K562 (cell line): ENCODE data around the gene TMC2. TPM values are rescaled to one million over a fixed set of nuclear protein-coding genes. Genes with fewer than 3 reads are reported as not detected.
"Not testable (repeated sequence)": the region's sequence is repeated elsewhere in the genome, so short reads cannot be mapped to it uniquely, and the experiment has no call there.

Source experiments
- ATAC-seq: fragments of 200-7000 bp; cut with Tn5 transposase; 3 replicates; pipeline ENCODE4 v1.9.1; 2020; ENCODE audit warnings: moderate library complexity
- BruUV-seq: library from RNA; stranded (reverse); fragments of 400-500 nt; replicated peaks from 2 replicates; lab custom pipeline; 2021; lab: Mats Ljungman, UMichigan
- CTCF ChIA-PET: fragments of 300-600 bp; formaldehyde crosslinking; extraction: SDS; loops from one replicate; lab custom pipeline; 2021; ENCODE audit warnings: low intra/inter-chr PET ratio; lab: Yijun Ruan, JAX
- POLR2A ChIA-PET: fragments of 300-600, 350-650 bp; sonication (Branson Sonifier 250); formaldehyde crosslinking; extraction: SDS; loops from one replicate; lab custom pipeline; 2021; ENCODE audit warnings: antibody characterized with exemption, inconsistent platforms; lab: Yijun Ruan, JAX
- DNase-seq, 4 experiments: peaks; one replicate each; pipeline versions ENCODE4 v3.0.0 to v3.0.0-alpha.2; 2011 to 2018; ENCODE audit warnings: low spot score in 3 of 4, mixed read lengths in 3 of 4; ENCODE audit errors: extremely low read depth in 1 of 4
- FAIRE-seq: peaks from 2 replicates; lab custom pipeline; 2011; peaks lifted over from hg19 to GRCh38; lab: Jason Lieb, UNC
- H2AFZ ChIP-seq: 2 replicates; pipeline ENCODE4 v1.6.0; 2011; ENCODE audit warnings: low read depth, low read length, control low read depth, inconsistent platforms
- H3K27ac ChIP-seq: fragments of 200-600 bp; 3 replicates; pipeline ENCODE4 v1.8.0; 2011; ENCODE audit warnings: low read depth, mild to moderate bottlenecking, control low read depth, inconsistent platforms, low read length, moderate library complexity, mixed read lengths; ENCODE audit errors: extremely low read depth
- H3K27me3 ChIP-seq, 2 experiments: fragments of 300-600 bp in 1 of 2; 2 replicates in 1 of 2; 3 replicates in 1 of 2; pipeline versions ENCODE4 v1.6.0 to v1.8.0; 2011; ENCODE audit warnings: inconsistent platforms in 2 of 2, low read length in 2 of 2, mild to moderate bottlenecking in 1 of 2, mixed read lengths in 1 of 2, moderate library complexity in 1 of 2; ENCODE audit not compliant: control insufficient read depth in 2 of 2, insufficient read depth in 2 of 2
- H3K36me3 ChIP-seq: fragments of 300-600 bp; 3 replicates; pipeline ENCODE4 v1.8.0; 2011; ENCODE audit warnings: mild to moderate bottlenecking, low read length, inconsistent platforms; ENCODE audit not compliant: control insufficient read depth, insufficient read depth
- H3K4me1 ChIP-seq, 2 experiments: fragments of 200-600 bp in 1 of 2; replicated peaks in 1 of 2; 2 replicates in 1 of 2; 3 replicates in 1 of 2; pipeline versions ENCODE4 v1.5.1 to v1.8.0; 2011; ENCODE audit warnings: inconsistent platforms in 2 of 2, low read length in 2 of 2, mild to moderate bottlenecking in 1 of 2, mixed read lengths in 1 of 2, moderate library complexity in 1 of 2; ENCODE audit not compliant: control insufficient read depth in 2 of 2, insufficient read depth in 2 of 2
- H3K4me2 ChIP-seq: 2 replicates; pipeline ENCODE4 v1.6.1; 2011; ENCODE audit warnings: low read length, control low read depth, inconsistent platforms, mixed read lengths; ENCODE audit not compliant: insufficient read depth
- H3K4me3 ChIP-seq: fragments of 200-600 bp; sonication (generic), shearing (Covaris generic); 2 replicates; pipeline ENCODE4 v1.5.1; 2016; ENCODE audit warnings: control low read depth, inconsistent platforms
- H3K79me2 ChIP-seq: fragments of 200-600 bp; 3 replicates; pipeline ENCODE4 v1.8.0; 2011; ENCODE audit warnings: low read length, inconsistent platforms; ENCODE audit not compliant: control insufficient read depth, insufficient read depth
- H3K9ac ChIP-seq, 2 experiments: 2 replicates each; pipeline versions ENCODE4 v1.6.0 to v1.6.1; 2011; ENCODE audit warnings: low read depth in 2 of 2, low read length in 2 of 2, control low read depth in 1 of 2, inconsistent platforms in 1 of 2, mild to moderate bottlenecking in 1 of 2, mixed read lengths in 1 of 2; ENCODE audit not compliant: insufficient read depth in 1 of 2
- H3K9me1 ChIP-seq: one replicate; pipeline ENCODE4 v1.6.0; 2011; ENCODE audit warnings: inconsistent platforms, mild to moderate bottlenecking, low read length, moderate library complexity; ENCODE audit not compliant: control insufficient read depth, insufficient read depth
- H3K9me3 ChIP-seq: replicated peaks from 2 replicates; pipeline ENCODE4 v1.5.1; 2011; ENCODE audit warnings: low read depth, low read length, inconsistent platforms; ENCODE audit not compliant: control insufficient read depth, insufficient read depth
- H4K20me1 ChIP-seq: replicated peaks from 2 replicates; pipeline ENCODE4 v1.6.1; 2011; ENCODE audit warnings: low read length, inconsistent platforms, mixed read lengths; ENCODE audit not compliant: control insufficient read depth, insufficient read depth
- SPI1 ChIP-seq: IDR thresholded peaks from 2 replicates; pipeline ENCODE4 v1.6.1; 2011; ENCODE audit warnings: low read depth, low read length, control low read depth, borderline replicate concordance
- WGBS: fragments of 100-300 bp; shearing (Covaris generic); methylation state at CpG from one replicate; pipeline ENCODE4 v1.1.6; 2016; ENCODE audit warnings: low coverage, mixed read lengths; ENCODE audit not compliant: insufficient coverage; ENCODE audit errors: missing lambda C conversion rate; 5-methylcytosine and 5-hydroxymethylcytosine counted together
- in situ Hi-C: fragments of 300-500 bp; cut with MboI; formaldehyde crosslinking; loops from 4 replicates; pipeline ENCODE4 v1.15.0; 2018; ENCODE audit warnings: inconsistent platforms, mixed read lengths
- intact Hi-C: fragments of 100-400 bp; cut with micrococcal nuclease; formaldehyde crosslinking; loops from 2 replicates; pipeline ENCODE4 v1.14.2; 2022
- polyA plus RNA-seq, 8 experiments: library from polyadenylated mRNA; depleted of rRNA in 4 of 8; stranded (reverse) in 5 of 8; unstranded in 3 of 8; fragments of >200 nt; fragmentation: Nextera tagmentation in 2 of 8; fragmentation: Illumina TruSeq in 1 of 8; extraction: Ambion mirVana in 2 of 8; extraction: Trizol in 1 of 8; gene quantifications; 2 replicates each; pipeline versions ENCODE4 v1.2.1 to v1.2.3, GENCODE V29; 2011 to 2014; ENCODE audit warnings: inconsistent platforms in 1 of 8, missing spikeins in 1 of 8
- total RNA-seq, 7 experiments: library from RNA; depleted of rRNA in 6 of 7; stranded (reverse); fragments of >200 nt in 6 of 7; fragmentation: Illumina TruSeq in 2 of 7; extraction: Trizol in 2 of 7; gene quantifications; 2 replicates each; pipeline versions ENCODE4 v1.2.1 to v1.2.3, GENCODE V29; 2011 to 2021; ENCODE audit warnings: low replicate concordance in 1 of 7

The TMC2 gene
- total and polyA plus RNA-seq, 9 of the 15 experiments (the other 6 are each of a cell fraction or from before 2014, with no cell fraction given), result not detected

DNA sequence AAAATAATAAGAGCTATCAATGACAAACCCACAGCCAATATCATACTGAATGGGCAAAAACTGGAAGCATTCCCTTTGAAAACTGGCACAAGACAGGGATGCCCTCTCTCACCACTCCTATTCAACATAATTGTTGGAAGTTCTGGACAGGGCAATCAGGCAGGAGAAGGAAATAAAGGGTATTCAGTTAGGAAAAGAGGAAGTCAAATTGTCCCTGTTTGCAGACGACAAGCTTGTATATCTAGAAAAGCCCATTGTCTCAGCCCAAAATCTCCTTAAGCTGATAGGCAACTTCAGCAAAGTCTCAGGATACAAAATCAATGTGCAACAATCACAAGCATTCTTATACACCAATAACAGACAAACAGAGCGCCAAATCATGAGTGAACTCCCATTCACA is 31.6 kb upstream of the TMC2 start:
- H3K9ac ChIP-seq, in situ Hi-C loops, H3K4me3 ChIP-seq, H3K9me1 ChIP-seq, H3K4me2 ChIP-seq, intact Hi-C loops, ATAC-seq, DNase-seq, H3K9me3 ChIP-seq, FAIRE-seq, H2AFZ ChIP-seq, CTCF ChIA-PET, H3K27ac ChIP-seq, H3K27me3 ChIP-seq, H4K20me1 ChIP-seq: not testable (repeated sequence)
- TSS peak; percentile 5 for BruUV-seq
- Histone ChIP-seq H3K4me1 (peaks cover 5 to 16% of the 10 kb centered on the region in 2 experiments; a peak in 4 of 5 replicates), H3K79me2 (peaks cover 19% of the 10 kb centered on the region), H3K36me3 (peaks cover 10% of the 10 kb centered on the region; the same call in 1 of the 3 replicates)
- POLR2A ChIA-PET, result interaction anchor here (1.2 kb wide), 1 partner anchor 191 kb away, joined by 4 read pairs; no protein-coding TSS in a partner anchor
- peak; percentile 55; the same call in 1 of the 2 replicates for TF ChIP-seq SPI1
- WGBS, result 14% methylated on average over 2 of the region's 2 CpGs

DNA sequence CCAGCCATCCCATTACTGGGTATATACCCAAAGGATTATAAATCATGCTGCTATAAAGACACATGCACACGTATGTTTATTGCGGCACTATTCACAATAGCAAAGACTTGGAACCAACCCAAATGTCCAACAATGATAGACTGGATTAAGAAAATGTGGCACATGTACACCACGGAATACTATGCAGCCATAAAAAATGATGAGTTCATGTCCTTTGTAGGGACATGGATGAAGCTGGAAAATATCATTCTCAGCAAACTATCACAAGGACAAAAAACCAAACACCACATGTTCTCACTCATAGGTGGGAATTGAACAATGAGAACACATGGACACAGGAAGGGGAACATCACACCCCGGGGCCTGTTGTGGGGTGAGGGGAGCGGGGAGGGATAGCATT is 29.9 kb upstream of the TMC2 start:
- no CpG with 5 or more reads among the region's 5 CpGs for WGBS
- H3K9ac ChIP-seq, CTCF ChIA-PET, DNase-seq, H3K4me3 ChIP-seq, H3K27ac ChIP-seq, H4K20me1 ChIP-seq, H2AFZ ChIP-seq, H3K36me3 ChIP-seq, H3K9me1 ChIP-seq, FAIRE-seq, H3K4me2 ChIP-seq, H3K27me3 ChIP-seq, intact Hi-C loops, ATAC-seq, POLR2A ChIA-PET, H3K9me3 ChIP-seq, BruUV-seq, in situ Hi-C loops: not testable (repeated sequence)
- Histone ChIP-seq H3K4me1 (peaks cover 9 to 16% of the 10 kb centered on the region in 2 experiments; a peak in 4 of 5 replicates), H3K79me2 (peaks cover 19% of the 10 kb centered on the region)
